Cerebellar nuclear complex (tissue), 1 donor: ENCODE results near the gene ACLY.

Experiments used
- DNase-seq, 2 experiments: peaks; one replicate each; lab custom pipeline; 2025; lab: John Stamatoyannopoulos, UW

The ACLY gene

DNA sequence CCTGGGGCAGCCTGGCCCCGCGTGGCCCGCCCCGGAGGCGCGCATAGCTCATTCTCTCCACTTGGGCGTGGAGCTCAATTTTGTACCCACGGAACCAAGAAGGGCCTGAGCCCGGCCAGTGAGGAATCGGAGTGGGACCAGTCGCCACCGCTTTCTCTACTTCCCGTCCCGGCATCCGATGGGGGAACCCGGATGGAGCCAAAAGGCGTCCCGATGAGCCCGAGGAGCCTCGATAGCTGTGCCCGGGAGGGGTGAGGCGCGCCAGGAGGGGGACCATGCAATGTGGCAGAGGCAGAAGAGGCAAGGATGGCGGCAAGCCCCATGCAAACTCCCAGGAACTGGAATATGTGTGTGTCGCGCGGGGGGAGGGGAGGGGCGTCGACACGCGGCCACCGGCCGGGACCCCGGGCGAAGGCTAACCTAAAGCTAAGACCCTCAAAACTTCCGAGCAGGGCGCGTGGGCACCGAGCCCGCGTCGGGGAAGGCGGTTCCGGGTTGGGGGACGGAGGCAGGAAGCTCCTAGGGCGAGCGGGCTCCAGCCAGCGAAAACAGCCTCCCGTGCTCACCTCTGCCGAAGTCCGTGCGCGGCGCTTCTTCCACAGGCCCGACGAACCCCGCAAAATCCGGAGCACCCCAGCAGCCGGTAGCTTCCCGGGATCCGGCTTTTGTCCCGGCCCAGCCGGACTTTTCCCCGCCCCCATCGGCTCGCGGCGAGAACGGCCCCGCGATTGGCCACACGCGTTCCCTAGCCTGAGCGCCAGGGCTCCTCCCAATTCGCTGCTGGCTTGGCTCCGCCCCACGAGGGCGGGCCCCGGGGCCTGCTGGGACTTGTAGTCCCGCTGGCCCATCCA lies at the start of gene ACLY:
TSS of gene ACLY (minus strand) at position 638 of the 851 bp plus-strand sequence. CDS start 5,078 bp downstream, outside the sequence.
- DNase-seq = peak; percentile 70 to 75

DNA sequence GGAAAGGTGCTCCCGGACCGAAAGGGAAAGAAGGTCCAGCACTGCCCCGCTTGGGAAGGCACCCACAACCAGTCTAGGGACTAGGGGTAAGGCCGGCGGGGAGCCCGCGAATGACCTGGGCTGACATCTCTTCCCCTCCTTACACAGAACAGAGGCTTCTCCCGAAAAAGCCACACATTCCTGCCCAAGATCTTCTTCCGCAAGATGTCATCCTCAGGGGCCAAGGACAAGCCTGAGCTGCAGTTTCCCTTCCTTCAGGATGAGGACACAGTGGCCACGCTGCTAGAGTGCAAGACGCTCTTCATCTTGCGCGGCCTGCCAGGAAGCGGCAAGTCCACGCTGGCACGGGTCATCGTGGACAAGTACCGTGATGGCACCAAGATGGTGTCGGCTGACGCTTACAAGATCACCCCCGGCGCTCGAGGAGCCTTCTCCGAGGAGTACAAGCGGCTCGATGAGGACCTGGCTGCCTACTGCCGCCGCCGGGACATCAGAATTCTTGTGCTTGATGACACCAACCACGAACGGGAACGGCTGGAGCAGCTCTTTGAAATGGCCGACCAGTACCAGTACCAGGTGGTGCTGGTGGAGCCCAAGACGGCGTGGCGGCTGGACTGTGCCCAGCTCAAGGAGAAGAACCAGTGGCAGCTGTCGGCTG lies 49.3 kb upstream of the ACLY start:
- DNase-seq = no peak

DNA sequence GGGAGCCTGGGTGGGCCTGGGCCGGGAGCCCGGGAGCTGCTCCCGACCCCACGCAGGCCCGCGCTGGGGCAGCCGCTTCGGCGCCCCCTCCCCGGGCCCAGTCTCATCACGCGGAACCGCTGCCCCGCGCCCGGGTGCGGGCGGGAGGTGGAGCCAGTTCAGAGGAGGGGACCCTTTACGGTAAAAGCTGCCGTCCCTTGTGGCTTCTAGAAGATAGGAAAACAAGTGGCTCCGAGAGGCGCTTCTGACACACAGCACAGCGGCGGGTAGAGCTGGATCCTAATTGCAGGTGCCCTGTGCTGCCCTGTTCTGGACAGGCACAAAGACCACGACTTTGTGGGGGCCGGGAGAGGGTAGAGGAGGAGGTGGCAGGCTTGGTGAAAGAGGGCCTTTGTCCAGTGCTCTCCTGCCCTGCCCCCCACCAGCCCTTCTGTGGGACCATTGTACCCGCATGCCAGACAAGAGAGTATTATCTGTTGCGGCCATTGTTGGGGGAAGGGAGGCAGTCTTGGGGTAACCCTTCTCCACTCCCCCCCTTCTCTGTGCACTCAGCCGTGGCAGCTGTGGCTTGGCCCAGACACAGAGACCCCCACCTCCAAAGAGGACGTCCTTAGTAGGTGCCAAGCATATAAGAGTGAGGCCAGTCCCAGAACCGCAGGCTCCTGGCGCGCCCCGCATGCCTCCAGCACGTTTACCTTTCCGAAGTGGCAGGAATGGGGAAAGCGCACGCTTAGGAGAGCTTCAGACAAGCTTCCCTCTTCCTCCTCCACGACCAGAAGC lies 48.6 kb upstream of the ACLY start:
- DNase-seq = no peak

DNA sequence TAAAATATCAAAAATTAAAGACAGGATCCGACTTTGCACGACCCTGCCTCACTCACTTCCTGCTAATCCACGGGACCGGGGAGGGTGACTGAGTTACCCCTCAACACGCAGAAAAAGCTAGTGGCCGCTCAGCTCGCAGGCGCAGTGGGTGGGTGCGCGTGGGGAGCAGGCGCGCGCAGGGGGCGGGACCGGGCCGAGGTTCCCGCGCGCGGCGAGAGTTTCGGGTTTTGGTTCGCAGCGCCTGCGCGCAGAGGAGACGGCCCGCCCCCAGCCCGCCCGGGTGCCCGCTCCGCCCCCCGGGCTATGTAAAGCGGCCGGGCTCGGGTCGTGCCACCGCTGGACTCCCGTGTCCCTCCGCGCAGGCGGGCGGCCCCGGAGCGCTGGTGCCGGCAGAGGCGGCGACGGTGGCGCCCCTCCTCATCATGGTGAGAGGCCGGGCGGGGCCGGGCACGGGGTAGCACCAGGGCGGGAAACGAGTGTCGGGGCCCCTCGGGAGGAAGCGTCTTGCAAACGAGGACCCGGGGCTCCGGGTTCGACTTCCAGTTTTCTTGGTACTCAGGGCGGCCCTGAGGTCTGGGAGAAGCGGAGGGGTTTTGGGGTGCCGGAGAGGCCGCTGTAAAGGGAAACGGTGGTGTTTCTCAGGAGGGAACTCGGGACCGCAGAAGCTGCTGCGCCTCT lies 47.9 kb upstream of the ACLY start, which contains the start of gene CNP:
TSS of gene CNP (plus strand) at position 333 of the 678 bp plus-strand sequence. CDS start at position 423, 90 bp downstream.
- DNase-seq = peak in 1 of 2 experiments; percentile 58

DNA sequence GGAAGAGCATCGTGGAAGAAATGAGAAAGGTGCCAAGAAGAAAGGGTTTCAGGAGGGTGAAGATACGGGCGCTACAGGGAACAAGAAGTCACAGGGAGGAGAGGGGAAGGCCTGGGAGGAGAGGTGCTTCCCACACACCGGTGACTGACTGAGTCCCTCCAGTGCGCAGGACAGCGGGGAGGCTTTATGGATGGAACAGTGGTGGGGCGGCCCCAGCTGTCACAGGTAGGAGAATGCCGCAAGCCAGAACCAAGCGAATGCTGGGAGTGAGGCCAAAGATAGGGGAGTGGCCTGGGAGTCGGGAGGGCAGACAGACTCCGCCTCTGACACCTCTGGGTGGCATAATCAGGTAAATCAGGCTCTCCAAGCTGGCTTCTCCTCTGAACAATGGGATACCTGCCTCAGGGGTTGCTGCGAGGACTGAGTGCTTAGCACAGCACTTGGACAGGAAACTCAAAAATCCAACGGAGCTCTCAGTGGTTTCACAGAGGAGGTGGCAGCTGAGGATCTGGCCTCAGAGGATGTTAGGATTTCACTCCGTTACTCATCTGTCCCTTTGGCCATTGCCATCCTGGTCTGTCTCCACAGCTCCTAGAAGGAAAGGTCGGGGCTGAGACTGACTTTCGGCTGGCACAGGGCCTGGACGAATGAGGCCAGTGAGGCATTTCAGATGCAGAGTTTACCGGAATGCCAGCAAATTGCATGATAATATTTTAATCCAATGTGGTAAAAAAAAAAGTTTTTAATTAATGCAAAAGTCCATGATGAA lies 47.1 kb upstream of the ACLY start:
- peak in 1 of 2 experiments; percentile 39 for DNase-seq

DNA sequence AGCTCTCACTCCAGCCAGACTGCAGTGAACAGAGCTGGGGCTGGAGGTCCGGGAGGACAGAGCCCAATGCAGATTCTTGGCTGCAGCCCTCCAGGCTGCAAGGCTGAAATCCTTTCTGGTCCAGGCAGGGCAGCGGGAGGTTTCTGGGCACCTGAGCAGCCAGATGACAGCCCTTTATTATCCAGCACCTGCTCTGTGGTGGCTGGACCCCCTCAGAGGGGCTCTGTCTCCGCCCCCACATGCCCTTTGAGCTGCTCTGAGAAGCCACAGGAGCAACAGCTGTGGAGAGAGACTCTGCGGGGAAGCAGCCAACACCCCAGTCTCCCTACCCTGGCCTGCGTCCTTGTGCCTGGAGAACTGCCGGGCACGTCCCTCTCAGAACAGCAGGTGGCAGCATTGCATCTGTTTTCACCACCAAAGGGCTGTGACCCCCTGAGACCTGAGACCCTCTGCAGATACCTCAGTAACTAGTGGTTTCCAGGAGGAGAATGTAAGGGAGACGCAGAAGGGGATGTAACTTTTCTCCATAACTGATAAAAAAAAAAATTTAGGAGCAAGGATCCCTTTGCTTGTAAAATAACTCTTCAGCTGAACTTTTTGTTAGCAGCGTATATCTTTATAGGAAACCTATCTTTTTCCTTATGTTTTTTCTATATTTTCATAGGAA lies 44.1 kb upstream of the ACLY start:
- DNase-seq = peak in 1 of 2 experiments; percentile 15

DNA sequence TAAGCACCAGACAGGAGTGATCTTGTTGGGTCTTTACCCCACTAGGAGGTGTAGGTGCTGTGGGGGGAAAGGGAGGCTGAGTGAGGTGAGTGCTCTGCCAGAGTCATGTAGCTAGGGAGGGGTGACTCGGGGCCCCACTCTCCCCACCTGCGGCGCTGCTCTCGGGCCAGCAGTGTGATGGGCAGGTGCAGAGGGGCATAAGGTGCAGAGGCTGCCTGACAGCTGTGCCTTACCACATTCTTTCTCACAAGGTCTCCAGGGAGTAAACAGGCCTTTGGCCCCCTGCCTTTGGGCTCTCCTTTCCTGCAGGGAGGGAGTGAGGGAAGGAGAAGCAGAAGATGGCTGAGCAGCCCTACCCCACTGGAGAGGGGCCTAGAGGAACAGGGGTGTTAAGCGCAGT lies 43.4 kb upstream of the ACLY start:
- no peak for DNase-seq

DNA sequence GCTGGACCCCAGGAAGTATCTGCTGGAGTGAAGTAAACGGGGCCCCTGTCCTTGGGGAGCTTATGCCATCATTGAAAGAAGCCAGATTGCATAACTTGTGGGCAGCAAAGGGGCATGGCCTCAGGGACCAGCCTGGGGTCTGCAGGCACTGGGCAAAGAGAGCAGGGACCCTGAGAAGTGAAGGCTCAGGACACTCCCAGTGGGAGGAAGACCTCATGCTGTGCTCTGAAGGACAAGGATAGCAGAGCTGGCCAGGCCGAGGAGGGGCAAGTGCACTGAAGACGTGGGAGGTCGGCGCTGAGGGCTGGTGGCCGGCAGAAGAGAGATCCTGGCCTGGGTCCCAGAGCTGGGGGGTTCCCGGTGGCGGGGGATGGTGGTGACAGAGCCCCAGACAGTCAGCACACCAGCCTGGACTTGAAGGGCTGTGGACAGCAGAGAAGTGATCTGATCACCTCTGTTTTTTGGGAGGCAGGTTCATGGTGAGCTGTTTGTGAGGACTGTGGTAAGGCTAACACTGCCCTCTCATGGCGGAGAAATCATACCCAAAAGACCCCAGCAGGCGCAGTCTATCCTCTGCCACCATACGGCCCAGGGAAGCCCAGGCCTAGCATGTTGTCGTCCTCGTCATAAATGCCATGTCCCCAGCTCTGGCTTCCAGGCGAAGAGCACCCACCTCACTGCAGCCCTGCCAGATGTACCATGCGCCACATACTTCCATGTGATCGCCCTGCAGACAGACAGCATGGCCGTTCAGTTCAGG lies 40.8 kb upstream of the ACLY start:
- no peak for DNase-seq

DNA sequence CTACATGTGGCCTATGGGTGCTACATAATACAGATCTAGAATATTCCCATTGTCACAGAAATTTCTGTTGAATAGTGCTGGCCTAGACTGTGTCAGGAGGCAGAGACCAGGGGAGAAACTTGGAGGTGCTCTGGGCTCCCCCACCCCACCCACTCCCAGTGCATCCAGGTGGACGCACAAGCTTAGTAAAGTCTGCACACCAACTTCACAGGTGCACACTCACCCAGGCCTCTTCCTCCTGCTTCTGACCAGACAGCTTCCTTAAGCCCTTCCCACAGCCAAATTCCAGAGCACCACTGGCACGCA lies 40.2 kb upstream of the ACLY start:
- DNase-seq = no peak

DNA sequence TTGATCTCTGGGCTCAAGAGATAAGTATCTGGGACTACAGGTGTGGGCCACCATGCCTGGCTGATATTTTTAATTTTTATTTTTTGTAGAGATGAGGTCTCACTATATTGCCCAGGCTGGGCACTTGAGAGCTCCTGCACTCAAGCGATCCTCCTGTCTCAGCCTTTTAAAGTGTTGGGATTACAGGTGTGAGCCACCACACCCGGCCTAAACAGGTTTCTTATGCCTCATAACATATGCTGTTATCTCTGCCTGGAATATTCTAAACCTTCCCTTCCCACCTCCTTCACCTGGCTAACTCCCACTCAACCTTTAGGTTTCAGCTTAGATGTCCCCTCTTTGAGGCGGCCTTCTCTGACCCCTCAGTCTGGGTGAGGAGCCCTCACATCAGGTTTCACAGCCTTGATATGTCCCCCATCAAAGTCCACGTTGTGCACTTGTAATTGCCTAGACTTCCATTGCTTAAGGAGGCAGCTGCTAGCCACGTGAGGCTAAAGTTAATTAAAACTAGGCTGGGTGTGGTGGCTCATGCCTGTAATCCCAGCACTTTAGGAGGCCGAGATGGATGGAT lies 39.2 kb upstream of the ACLY start:
- DNase-seq = no peak

DNA sequence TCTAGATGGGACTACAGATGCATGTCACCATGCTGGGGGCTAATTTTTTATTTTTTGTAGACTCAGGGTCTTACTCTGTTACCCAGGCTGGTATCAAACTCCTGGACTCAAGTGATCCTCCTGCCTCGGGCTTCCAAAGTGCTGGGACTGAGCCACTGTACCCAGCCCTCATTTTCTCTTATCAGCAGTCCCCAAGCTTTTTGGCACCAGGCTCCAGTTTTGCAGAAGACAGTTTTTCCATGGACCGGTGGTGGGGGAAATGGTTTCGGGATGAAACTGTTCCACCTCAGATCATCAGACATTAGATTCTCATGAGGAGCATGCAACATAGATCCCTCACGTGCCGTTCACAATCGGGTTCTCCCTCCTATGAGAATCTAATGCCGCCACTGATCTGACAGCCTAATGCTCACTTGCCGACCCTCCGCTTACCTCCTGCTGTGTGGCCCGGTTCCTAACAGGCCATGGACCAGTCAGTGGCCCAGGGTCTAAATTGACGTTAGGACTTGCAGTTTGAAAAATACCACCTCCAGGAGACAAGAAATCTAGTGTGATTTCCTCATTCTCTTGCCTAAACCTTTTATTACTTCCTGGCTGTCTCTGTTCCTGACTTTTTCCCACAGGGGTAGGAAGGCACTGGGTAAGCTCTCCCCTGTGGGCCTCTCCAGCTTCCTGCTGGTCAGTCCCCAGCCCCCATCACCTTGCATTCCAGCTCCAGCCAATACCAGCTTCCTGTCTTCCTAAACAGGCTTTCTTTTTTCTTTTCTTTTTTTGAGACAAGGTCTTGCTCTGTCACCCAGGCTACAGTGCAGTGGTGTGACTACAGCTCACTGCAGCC lies 38.5 kb upstream of the ACLY start:
- no peak for DNase-seq

DNA sequence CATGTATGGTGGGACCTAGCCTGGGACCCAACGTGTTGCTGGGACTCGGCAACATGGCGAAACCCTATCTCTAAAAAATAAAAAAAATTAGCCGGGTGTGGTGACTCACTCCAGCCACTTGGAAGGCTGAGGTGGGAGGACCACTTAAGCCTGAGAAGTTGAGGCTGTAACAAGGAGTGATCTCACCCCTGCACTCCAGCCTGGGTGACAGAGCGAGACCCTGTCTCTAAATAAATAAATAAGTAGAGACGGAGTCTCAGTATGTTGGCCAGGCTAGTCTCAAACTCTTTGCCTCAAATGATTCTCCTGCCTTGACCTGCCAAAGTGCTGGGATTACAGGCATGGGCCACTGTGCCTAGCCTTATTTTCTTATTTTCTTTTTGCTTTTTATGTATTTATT lies 37.8 kb upstream of the ACLY start:
- DNase-seq = no peak

DNA sequence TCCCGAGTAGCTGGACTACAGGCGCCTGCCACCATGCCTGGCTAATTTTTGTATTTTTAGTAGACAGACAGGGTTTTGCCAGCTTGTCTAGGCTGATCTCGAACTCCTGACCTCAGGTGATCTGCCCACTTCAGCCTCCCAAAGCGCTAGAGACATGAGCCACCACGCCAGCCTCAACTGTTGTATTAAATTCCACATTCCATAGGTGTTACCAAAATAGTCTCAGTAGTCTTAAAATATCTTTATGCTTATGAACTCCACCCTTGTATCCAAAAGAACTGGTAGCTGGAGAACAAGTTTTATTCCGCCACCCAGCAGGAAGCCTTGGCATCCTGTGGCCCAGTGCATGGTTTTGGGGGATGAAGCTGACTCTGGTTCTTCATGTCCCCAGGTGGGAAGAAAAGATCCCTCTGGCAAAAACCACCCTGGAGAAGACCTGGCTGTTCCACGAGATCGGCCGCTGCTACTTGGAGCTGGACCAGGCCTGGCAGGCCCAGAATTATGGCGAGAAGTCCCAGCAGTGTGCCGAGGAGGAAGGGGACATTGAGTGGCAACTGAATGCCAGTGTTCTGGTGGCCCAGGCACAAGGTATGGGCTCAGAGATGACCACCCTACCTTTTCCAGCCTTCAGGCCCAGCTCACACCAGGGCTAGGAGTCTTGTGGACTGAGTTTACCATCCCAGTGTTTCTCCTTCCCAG lies 30.2 kb upstream of the ACLY start:
- DNase-seq = no peak

DNA sequence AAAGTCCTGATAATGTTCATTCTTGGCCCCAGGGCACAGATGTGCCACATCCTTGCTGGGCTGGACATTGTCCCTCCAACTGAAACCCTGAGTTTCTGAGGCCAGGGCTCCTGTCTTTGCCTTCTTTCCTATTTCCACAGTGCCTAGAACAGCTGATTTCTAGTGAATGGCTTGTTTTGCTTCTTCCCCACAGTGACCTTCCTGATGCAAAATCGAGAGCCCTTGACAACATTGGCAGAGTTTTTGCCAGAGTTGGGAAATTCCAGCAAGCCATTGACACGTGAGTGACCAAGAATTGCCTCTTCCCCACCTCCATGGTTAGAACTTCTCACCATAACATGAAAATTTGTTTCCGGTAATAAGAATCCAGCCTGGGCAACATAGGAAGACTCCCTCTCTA lies 26.2 kb upstream of the ACLY start:
- no peak for DNase-seq

DNA sequence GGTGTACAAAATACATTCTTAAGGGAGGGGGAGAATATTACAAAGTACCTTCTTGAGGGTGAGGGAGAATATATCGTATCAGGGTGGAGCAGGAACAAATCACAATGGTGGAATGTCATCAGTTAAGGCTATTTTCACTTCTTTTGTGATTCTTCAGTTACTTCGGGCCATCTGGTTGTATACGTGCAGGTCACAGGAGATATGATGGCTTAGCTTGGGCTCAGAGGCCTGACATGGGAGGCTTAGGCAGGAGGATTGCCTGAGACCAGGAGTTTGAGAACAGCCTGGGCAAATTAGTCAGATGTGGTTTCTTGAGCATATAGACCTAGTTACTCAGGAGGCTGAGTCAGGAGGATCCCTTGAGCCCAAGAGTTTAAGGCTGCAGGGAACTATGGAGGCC lies 24.7 kb upstream of the ACLY start:
- DNase-seq = no peak

DNA sequence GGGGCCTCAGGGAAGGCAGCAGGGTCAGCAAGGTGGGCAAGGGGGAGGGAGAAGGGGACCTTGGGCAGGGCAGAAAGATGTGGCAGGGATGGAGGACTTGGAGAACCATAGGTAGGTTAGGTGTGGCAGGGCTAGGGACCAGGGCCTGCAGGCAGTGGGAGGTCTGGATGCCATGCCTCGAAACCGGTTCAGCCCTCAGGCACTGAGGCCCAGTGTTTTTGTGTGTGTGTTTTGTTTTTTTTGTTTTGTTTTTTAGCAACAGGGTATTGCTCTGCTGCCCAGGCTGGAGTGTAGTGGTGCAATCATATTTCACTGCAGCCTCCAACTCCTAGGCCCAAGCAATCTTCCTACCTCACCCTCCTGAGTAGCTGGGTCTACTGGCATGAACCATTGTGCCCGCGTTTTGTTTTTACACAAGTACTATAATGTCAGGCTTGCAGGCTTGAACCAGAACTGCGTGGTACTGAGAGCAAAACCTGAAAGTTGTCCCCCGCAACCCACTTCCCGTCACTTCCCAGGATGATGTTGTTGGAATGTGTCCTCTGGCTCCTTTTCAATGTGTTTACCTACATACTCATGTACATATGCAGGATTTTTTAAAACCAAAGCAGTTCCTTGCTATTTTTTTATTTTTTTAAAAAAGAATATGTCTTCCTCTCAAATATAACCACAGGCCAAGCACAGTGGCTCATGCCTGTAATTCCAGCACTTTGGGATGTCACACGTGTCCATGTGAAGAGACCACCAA lies 24.0 kb upstream of the ACLY start:
- no peak for DNase-seq

DNA sequence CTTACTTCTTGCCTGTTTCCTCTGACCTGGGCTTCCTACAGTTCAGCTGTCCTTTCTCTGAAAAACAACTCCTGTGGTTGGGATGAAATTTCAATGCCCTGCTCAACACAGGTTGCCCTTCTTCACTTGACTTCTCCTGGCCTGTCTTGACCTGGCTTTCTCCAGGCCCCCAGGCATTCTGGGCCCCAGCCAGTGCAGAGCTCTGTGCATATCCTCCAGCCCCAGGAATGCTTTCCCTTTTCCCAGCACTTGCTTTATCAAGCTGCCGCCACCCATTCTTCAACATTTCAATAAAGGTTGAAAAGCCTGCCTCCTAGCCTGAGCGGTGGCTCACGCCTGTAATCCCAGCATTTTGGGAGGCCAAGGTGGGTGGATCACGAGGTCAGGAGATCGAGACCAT lies 22.4 kb upstream of the ACLY start:
- no peak for DNase-seq
